HG03159 (cell line): Measurements from ENCODE around the gene DSN1.

Experiments used
- ATAC-seq: cut with Tn5 transposase; IDR thresholded peaks from one replicate; pipeline ENCODE4 v1.9.1; 2021; ENCODE audit warnings: mild to moderate bottlenecking, moderate library complexity; ENCODE audit not compliant: unreplicated experiment

Gene DSN1

DNA sequence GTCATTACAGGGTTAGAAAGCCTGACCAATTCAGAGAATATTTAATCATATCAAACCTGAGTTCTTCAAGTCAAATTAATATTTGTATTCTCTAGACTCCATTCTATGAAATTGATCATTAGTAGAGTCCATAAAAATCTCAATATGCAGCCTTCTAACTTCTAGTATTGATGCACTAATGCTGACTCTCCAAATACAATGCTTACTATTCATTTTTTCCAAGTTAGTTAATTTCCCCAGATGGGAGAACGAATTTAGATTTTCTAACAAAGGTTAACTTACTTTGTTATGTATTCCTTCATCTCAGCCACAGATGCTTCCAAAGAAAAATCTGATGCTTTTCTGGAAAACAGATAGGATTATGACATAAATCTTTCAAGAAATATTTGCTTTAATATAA is 15.3 kb downstream of the DSN1 start:
- no peak for ATAC-seq

DNA sequence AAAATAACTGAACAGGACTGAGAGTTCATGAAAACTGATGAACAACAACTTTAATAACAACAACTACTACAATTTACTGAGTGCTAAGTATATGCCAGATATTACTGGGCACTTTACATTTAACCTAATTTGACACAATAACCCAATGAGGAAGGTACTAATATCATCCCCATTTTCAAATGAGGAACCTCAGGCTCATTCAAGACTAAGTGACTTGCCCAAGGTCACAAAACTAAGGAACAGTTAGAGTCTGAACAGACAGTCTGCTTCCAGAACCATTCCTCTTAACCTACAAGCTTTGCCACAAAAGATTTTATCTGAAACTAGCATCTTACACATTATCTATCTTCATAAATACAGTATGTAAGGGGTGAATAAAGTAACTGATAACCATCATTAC is 17.1 kb downstream of the DSN1 start:
- ATAC-seq = no peak

DNA sequence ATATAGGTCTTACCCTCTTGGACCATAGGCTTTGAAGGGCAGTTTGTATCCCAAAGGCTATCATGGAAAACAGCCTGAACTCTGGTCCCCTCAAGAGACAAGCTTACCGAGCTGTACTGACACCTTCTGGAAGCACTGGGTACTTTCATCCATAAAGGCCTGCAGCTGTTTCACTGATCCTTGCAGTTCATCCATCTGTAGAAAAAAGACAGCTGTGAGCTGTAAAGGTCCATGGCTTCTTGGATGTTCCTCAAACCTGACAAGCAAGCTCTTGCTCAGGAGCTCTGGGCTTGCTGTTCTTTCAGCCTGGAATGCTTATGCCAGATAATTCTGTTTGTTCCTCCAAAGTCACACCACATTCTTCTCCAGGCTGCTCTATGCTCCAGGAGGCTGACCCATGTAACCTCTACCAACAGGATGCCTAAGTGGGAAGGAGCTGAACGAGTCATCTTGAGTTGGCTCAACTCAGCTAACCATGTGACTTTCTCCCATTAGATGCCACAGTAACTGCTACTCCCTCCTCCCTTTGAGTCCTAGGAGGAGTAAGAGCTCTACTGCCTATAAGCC is 18.8 kb downstream of the DSN1 start:
- ATAC-seq = no peak

DNA sequence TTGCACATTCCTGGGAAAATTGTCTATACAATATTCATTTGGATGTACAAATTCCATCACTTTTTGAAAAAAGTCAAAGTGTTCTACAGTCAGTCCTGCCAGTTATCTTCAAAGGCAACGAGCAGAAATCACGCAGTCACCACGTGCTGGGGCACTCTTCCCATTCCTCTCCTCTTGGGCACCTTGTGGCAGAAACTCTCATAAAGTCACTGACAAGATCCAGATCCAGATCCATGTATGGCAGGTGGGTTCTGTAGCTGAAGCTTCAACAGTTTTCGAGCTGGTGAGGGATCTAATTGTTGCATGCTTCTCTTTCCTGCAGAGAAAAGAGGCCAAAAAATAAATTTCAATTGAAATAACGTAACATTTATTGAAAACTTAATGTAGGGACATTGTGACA is 21.0 kb downstream of the DSN1 start:
- ATAC-seq = no peak

DNA sequence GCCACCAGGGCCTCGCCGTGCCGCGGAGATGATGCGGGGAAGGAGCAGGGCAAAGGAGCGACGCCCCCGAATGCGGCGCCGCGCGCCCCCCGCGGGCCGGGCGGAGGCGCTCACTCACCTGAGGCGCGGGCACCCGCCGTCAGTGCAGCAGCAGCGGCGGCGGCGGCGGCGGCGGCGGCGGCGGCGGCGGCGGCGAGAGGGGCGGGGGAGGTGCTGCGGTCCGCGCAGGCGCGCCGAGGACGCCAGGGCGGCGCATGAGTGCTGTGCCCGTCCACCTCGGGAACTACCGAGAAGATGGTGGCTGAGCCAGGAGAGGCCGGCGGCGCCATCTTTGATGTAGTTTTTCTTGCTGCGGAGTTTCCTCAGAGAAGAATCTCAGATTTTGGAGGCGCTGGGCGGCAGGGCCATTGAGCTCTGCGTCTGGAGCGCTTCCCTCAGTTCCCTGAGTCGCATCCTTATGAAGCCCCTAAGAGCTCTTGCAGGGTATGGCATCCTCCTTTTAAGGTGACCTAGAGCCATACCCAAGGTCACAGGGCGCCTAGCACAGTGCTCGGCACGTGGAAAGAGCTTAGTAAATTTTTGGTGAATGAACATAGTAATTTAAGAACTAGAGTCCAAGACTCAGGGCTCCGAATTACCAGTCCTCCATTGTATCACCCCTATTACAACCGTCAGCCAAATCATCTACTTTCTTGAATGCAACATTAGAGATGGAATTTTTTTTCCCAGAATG is 27.5 kb downstream of the DSN1 start, which contains the start of gene NDRG3:
NDRG3 (minus strand) TSS at position 164 of the 733 bp plus-strand sequence. CDS start 24,355 bp downstream, outside the sequence.
- ATAC-seq = peak; percentile 92

DNA sequence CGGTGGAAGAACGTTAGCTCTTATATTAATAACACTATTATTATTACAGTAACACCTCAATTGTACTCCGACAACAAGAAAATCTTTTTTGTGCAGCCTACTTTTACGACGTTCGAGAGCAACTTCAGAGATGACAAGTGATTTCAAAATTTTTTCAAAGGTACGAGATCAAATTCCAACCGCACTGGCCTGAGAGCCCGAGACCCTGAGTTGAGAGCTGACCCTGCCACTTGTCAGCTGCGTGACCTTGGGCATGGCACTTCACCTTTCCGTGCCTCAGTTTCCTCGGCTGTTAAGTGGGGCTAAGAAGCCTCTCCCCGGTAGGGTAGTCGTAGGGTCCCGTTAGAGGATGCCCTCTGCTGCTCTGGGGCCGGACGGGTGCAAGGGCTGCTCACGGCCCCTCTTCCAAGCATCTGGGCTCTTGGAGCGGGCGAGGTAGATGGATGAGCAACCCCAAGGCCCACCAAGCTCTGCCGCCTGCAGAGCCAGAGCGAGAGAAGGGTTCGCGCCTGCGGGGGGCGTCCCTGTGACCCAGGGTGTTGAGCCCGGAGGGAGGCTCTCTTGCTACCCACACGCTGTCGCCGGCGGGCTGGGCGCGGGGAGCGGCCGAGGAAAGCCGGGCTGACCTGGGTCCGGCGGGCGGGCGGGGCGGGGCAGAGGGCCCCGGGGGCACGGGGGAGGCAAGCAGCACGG is 28.2 kb downstream of the DSN1 start:
- peak; percentile 48 for ATAC-seq

DNA sequence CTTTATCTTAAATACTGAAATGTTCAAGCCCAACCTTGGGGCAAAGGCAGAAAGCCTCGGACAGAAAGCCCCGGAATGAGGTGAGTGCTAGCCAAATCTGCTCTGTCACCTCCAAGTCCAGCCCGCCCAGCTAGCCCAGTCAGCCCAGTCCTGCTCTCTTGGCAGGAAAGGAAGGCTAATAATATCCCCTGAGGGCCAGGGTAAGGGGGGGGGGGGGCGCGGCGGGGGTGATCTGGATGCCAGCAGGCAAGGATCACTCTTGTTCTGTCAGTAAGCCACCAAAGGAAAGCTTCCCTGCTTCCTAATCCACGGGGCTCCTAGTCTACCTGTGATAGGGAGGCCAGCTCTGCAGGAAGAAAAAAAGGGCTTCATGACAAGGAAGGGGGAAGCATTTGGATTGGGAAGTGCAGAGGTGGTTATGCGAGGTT is 28.8 kb downstream of the DSN1 start:
- ATAC-seq = no peak

DNA sequence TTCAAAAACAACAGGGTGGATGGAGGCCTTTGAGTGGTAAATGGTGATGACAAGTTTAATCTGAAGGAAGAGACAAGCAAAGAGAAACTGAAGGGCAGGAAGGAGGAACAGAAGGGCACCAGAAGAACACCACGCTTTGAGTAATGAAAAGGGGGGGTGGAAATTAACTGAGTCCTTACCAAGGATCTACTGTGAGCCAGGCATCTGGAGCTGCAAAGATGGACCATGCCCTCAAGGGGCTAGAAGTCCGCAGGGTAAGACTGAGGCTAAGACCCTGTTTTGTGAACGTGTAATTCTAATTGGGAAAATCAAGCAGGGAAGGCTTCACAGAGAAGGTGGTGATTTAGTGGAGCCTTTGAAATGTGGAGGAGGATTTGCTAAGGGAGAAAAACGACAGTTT is 29.3 kb downstream of the DSN1 start:
- ATAC-seq = no peak

DNA sequence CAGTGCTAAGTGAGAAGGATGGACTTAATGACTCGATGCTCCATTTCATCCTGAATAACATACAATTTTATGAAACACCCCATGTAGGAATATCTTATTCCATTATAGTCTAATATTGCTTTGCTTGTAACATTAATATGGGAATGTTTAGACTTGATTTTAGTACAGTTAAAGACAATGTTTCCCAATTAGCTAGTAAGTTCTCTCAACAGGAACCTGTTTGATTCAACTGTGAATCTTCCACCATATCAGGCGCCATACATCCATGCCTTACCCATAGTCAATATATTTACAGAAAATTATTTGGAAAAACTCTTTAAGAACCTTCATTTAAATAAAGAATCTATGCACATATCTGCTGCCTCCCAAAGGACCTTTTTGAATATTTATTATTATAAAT is 31.0 kb downstream of the DSN1 start:
- ATAC-seq = no peak

DNA sequence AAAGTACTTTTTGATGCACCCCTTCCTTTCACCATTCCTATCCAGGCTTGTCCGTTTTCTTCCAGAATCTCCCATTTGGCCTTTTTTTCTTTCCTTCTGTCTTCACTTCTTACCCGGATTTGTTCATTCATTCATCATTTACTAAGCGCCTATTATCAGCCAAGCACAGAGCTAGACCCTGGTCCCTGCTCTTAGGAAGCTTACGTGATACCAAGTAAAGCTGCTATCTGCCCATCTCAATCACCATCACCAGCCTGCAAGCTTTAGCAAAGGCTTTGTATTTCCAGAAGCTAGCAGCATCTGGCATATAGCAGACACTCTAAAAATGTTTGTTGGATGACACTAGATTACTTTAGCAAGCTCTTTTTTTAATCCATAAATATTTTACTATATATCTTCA is 32.5 kb downstream of the DSN1 start:
- ATAC-seq = no peak

DNA sequence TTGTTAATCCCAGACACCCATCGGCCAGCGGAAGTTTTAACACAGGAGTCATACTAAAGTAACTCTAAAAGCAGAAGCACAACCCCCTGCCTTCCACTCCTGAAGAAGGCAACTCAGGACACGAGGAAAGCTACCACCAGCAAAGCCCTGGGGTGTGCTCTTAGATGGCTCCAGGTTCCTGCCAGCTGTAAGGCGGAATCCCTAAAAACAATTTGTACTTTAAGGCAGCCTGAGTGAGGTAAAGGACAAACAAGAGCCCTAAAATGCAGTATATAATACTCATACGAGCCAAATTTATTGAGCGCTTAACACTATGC is 36.4 kb downstream of the DSN1 start:
- ATAC-seq = no peak

DNA sequence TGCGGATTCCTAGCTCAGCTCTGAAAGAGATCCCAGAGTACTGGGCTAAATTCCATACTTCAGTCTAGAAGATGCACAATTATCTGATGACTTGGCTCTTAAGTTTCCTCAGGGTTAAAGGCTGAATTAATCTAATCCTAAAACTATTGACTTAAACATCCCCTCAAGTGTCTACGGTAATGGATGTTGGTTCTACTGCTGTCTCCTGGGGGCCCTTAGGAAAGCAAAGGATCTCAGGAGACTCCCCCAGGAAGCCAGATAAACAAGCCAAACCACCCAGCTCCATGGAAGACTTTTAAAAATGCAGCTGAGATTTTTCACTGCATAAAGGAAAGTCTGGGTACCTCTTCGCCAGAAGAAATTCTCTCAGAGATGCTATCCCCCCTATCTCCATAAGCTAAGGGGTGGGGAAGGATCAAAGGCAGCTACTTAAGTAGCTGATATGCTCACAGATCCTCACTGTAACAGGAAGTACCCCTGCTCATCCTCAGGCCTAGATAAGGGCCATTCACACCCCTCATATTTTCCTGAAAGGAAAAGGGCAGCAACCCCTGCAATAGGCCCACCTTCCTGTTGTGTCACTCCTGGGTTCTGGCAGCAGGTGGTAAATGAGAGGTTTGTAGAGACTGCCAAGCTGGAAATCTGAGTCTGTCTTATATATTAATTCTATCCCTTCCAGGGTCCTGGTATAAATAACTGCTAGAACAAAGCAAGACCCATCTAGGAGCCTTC is 36.9 kb downstream of the DSN1 start:
- ATAC-seq = no peak

DNA sequence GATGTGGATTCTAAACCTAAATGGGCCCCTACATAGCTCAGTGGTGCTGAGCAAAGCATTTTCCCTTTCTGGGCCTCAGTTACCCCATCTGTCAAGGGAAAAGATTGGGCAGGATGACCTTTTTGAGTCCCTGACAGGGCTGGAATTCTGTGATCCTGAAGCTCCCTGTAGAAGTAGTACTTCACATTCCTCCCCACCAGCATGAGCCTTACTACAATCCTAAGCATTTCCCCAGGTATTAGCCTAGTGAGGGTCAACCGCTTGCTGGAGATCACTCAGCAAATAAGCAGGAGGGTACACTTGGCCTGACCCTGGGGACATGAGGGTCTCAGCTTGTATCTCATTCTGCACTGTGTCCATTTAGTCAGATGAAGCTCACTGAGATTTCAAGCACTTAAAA is 41.1 kb downstream of the DSN1 start:
- ATAC-seq = no peak

DNA sequence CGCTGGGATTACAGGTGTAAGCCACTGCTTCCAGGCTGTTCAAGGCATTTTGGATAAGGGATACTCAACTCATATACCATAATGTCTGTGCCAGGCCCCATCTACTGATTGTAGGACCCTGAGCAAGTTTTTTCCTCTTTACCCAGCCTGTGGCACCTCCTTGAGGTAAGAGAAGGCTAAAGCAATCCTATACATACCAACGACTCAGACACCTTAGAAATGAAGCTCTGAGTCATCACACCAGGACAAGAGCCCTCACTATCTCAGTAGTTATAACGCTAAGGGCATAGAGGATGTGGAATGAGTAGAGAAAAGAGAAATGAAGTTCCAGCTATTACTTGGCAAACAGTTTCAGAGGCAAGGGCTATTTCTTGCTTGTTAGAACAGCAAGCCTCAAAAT is 44.6 kb downstream of the DSN1 start:
- no peak for ATAC-seq

DNA sequence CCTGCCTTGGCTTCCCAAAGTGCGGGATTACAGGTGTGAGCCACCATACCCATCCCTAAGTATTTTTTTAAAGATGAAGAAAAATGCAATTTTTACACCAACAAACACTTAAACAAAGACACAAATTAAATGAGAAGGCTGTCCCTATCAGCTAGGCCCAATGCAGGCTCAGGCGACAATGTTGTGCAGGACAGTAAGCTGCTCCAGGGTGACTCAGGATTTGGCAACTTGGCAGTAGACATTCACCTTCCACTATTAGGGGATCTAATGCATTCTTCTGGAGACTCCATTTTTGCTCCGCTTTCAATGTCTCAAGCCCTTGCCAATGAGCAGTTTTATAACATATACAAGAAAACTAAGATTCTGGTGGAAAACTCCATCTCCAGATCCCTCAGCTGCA is 47.4 kb downstream of the DSN1 start:
- no peak for ATAC-seq

DNA sequence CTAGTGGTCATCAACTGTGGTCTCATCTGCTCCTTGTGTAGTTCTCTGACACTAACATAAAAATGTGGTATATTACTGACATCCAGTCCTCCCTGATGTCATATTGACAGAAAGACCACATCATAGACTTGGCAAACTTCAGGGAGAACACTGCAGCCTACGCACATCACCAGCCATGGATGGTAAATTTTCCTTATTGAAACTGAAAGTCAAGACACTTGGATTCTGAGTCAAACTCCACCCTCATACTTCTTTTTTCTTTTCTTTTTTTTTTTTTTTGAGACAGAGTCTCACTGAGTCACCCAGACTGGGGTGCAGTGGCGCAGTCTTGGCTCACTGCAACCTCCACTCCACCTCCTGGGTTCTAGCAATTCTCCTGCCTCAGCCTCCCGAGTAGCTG is 53.1 kb downstream of the DSN1 start:
- ATAC-seq = no peak

DNA sequence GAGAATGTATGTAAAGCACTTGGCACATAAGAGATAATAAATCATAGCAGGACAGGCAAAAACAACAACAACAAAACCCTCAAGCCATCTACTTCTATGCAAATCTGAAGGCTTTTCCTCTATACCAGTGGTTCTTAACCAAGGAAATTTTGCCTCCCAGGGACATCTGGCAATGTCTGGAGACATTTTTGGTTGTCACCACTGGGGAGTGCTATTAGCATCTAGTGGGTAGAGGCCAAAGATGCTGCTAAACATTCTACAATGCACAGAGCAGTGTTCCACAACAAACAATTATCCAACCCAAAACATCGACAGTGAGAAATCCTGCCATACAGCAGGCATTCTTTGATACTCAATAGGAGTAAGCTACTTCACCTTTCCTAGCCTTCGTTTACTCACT is 55.9 kb downstream of the DSN1 start:
- no peak for ATAC-seq

DNA sequence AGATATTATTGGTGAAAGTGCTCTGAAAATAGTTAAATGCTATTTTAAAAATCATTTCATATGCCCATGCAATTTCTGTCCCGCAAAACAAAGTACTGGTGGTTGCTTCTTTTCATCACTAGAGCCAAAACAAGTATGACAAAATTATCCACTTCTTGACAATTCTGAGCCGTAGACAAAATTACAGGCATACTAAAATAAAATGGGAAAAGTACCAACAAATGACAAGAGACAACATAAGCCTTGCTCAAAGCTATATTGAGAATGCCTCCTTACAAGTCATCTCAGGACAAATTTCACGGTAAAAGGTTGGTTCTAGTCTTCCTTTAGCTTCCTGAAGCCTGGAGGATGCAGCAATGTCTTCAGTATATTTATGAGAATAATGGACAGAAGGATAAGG is 56.5 kb downstream of the DSN1 start:
- no peak for ATAC-seq

DNA sequence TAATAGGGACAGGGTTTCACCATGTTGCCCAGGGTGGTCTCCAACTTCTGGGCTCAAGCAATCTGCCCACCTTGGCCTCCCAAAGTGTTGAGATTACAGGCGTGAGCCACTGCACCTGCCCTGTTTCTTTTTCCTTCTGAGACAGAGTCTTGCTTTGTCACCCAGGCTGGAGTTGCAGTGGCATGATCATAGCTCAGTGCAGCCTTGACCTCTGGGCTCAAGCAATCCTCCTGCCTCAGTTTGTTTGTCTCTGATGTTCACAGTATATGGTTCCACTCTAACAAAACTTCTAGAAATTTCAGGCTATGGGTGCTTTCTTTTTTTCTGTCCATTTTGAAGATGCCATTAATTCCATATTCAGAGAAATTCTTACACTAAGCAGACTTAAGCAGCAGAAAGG is 60.8 kb downstream of the DSN1 start:
- ATAC-seq = no peak

DNA sequence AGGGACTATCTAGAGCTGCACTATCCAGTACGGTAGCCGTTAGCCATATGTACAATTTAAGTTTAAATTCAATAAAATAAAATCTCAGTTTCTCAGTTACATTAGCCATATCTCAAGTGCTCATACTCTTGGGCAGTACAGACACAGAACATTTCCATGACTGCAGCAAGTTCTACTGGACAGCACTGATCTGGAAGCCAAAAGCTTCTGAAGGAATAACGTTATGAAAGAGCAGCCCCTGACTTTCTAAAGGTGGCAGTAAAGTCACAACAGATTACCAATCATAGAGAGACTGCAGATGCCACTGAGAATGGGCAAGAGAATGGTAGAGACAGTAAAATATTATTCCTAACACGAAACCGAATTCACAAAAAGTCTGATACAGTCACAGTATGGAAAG is 64.4 kb downstream of the DSN1 start:
- ATAC-seq = no peak

DNA sequence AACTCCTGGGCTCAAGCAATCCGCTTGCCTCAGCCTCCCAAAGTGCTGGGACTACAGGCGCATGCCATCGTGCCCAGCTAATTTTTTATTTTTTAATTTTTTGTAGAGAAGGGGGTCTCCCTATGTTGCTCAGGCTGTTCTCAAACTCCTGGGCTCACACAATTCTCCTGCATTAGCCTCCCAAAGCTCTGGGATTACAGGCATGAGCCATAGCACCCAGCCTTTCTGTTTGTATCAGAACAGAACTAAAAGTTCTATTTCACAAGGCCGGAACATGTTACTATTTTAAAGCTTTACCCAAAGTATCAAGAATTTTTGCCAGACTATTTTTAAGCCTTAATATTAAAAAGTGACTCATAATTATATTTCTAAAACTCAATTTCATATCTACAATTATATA is 70.0 kb downstream of the DSN1 start:
- no peak for ATAC-seq
